SIG-M5 treated with dmso at 0.1 percent for 504 hours (cell line): ENCODE measurements around the gene ALDH1A3.
A peak's percentile ranks its signal among the peaks of the same experiment; 100 is the strongest.

ENCODE experiments used
- DNase-seq: peaks from one replicate; lab custom pipeline; 2025; ENCODE audit not compliant: unreplicated experiment; lab: John Stamatoyannopoulos, UW

ALDH1A3 gene

DNA sequence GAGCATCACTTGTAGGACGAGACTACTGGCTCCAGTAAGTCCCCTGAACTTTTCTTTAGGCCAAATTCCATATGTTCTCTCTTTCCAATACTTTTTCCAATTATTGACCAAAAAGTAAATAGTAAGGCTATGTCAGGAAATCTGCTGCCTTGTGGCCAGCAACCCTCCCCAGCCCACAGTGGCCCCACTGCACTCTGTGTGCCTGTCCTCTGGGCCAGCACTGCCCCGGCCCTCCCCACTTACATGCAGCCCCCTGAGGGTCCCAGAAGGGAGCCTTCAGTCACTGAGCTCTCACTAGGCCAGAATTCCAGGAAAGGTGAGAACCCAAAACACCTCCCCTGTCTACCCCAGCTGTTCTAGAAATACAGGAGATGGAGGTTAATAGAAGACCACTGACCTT is 21.3 kb upstream of the ALDH1A3 start:
- DNase-seq, result no peak

DNA sequence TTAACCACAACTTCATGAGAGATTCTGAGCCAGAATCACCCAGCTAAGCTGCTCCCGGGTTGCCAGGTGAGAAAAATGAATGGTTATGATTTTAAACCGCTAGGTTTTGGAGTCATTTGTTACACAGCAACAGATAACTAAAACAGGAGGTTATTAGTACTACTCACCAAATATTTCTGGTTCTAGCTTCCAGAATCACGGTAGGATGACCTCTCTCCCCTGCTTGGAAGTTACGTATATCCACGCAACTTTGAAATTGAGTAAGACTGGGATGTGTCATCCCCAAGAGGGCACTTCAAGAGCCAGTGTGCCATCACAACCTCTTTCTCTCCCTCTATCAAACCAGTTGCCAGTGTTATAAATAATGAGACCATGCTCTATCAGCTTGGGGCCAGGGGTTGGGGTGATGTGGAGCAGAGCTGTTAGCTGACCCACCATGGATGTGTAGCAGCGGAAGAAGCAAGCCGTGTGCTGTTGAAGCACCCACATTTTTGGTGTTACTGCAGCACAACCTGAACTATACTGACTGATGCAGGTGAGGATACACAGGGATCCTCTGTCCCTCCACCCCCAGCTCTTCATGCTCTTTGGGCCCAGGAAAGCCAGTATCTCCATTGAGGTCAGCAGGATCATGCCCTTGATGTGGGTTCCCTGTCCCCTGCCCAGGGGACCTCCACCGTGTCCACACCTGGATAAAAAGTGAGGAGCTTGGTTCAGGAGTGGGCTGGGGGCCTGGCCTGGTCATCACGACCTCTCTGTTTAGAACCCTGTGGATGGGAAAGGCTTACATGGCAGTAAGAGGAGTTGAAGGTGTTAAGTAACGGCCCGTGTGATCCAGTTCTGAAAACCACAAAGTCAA is 19.4 kb upstream of the ALDH1A3 start:
- no peak for DNase-seq

- DNase-seq, result no peak
These were observed 18.7 kb upstream of the ALDH1A3 start for GRCh38 chr15:100860829-100861510.

- DNase-seq, result no peak
These were observed 18.1 kb upstream of the ALDH1A3 start for GRCh38 chr15:100861511-100861991.

- DNase-seq, result no peak
These were observed 17.5 kb upstream of the ALDH1A3 start for GRCh38 chr15:100862162-100862561.

- no peak for DNase-seq
These were observed 16.4 kb upstream of the ALDH1A3 start for GRCh38 chr15:100863075-100863795.

DNA sequence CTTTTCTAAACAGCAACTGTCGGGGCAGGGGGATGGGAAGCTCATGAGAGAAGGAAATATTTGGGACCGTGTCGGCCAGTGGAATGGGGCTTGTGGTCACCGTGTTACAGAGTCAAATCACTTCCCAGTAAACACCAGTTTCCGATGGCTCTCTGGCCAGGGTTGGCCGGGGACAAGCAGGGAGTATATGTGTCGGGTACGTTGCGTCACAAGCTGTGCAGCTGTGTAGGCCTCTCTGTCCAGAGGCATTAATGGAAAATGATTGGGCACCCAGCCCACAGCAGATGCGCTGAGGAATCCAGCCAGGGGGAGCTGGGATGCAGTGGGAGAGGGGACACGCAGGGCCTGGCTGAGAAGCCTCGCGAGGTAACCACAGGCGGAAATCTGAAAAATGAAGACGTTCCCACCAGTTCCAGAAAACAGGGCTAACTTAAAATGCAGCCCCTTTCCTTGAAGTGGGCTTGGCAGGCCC is 15.8 kb upstream of the ALDH1A3 start:
- no peak for DNase-seq

GRCh38 chr15:100866386-100867330 is 13.0 kb upstream of the ALDH1A3 start:
- no peak for DNase-seq

- DNase-seq, result no peak
These were observed 12.2 kb upstream of the ALDH1A3 start for GRCh38 chr15:100867433-100867832.

DNA sequence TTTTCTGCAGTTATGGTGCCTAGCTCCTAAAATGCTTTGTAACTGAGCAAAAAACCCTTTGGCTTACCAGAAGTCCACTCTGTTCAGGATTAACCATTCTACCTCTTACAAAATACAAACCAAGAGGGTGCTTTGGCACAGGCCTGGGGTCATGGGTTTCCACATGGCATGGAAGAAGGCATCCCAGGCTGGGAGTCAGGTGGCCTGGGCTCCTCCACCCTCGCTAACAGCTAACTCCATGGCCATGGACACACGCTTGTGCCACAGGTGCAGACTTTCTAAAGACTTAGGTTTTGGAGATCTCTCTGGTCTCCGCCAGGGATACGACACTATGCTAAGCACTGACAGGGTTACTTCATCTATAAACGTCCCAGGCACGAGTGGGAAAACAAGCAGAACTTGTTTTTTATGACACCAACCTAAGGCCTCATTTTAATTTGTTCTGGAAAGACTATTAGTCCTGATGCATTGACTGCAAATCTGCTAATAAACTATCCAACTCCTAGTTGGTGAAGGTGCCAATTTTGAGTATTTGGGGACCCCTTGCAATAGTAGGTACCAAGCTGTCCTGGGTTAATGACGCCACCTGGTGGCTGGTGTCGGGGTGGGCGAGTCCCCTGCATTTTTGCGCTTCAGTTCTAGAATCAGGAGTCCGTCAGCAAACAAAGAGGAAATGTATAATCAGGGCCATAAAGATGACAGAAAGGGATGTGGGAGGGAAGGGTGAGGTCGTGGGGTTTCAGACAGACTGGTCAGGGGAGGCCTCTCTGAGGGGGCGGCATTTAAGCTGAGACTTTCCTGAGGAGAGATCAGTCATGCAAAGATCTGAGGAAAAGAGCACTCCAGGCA is 10.3 kb upstream of the ALDH1A3 start:
- DNase-seq, result no peak

DNA sequence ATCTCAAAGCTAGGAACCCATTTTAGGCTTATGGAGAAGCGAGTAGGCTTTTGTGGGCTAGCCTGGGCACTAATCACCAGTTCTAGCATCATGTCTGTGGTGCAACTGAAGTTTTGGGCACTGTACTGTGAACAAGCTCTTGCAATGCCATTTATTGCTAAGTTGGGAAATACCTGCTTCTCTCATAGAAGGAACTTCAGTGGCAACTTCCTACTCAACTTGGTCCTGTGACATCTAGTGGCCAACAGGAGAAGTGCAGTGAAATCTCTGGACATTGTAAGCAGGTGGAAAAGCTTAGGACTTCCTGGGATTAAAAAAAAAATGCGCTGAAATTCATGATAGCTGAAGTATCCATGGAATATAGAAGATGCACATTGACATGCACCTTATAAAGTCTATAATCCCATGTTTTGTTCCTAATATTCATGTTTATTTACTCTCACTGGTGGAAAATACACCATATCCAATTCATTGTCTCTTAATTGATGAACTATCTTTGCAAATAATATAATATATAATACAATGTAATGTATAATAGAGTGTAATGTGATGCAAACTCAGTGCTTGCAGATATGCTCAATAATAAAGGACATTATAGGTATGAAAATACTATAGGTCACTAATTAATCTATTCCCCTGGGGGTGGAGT is 6.5 kb upstream of the ALDH1A3 start:
- DNase-seq, result peak; percentile 96

- DNase-seq, result no peak
These were observed 4.1 kb upstream of the ALDH1A3 start for GRCh38 chr15:100875495-100875894.

DNA sequence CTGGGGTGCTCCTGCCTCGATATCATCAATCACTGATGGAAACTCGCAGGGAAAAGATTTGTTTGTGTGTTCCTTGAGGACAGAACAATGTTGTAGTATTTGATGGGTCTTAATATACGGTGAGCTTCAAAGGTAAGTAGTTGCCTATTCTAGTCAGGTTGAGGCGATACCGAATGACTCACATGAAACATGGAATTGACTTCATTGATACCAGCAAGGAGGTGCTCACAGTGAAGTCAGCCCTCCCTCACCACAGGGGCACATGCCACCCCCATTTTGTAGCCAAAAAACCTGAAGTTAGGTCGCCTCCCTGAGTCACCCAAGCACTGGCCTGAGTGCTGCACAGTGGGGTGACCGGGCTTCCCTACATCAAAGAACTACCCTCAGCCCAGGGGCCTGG is 3.7 kb upstream of the ALDH1A3 start:
- DNase-seq, result no peak

- DNase-seq, result no peak
These were observed 2.1 kb upstream of the ALDH1A3 start for GRCh38 chr15:100877551-100877950.

GRCh38 chr15:100878130-100878529 is 1.5 kb upstream of the ALDH1A3 start:
- DNase-seq, result no peak

DNA sequence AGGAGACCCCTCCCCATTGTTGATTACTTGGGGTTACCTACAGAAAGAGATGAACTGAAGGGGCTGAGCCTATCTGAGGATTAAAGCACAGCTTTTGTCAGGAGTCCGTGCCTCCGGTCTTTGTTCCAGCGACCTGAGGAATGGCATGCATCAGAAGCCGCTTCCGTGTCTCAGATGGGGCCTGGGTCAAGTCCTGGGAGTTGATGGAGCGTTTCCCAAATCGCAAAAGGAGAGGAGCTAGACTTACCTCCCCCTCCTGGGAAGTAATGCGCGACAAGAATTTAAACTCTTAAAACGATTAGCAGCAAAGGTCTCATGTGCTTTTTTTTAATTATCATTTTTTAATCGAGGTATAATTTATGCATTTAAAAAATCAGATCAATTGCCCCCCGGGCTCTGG is 983 bp upstream of the ALDH1A3 start:
- no peak for DNase-seq

DNA sequence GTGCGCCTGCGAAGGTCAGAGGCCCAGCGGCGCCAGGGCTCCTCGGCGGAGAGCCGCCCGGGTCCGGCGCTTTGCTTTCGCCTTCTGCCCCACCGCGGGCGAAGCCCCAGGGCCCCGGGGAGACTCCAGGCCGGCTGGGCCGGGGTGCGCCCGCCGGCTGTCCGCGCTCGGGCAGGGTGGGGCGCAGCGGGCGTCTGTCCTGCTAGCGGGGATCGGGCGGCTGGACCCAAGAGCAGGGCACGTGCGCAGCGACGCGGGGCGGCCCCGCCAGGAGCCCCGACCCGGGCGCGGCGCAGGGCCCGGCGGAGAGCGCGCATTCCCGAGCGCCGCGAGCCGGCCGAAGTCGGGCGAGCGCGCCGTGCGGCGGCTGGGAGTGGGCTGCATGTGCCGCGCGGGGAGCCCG is 569 bp upstream of the ALDH1A3 start:
- DNase-seq, result no peak

DNA sequence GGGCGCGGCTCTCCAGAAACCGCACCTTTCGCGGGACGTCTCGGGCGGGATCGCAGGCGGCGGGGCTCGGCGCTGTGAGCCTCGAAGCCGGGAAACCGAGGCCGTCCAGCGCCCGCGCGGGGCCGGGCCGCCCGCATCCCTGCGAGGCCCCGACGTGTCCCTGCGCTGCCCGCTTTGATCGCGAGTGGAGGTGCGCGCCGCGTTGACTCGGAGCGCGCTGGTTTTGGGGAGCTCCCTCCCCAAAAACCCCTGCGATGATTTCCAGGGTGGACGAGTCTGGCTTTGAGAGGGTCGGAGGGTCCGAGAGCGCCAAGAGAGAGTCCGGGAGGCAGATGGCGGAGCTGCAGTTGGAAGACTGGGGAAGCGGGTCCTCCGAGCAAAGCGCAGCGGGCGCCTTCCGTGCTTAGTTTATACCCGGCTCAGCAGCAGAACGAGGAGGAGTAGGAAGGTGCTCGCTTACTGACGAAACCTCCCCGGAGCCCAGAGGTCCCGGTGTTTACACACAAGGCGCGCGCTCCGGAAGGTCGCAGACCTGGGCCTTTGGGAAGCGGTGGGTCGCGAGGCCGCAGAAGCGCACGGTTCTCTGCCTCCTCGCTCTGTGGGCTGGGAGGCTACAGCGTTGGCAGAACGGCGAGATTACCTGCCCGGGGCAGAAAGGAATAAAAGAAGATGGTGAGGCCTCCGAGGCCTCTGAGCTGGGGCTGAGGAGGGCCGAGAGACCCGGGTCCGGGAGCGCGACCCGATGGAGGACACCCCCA is 687 bp downstream of the ALDH1A3 start:
- no peak for DNase-seq
